A673 (cell line): Measurements from ENCODE around the gene TFIP11. TPM values are rescaled to one million over a fixed set of nuclear protein-coding genes. Genes with fewer than 3 reads are reported as not detected.
A peak's percentile ranks its signal among the peaks of the same experiment; 100 is the strongest.

Source experiments
- BruUV-seq: library from RNA; stranded (reverse); fragments of 400-500 nt; replicated peaks from 2 replicates; lab custom pipeline; 2021; lab: Mats Ljungman, UMichigan
- CTCF ChIA-PET: fragments of 300-600 bp; sonication (Branson Sonifier 250); formaldehyde crosslinking; loops from one replicate; lab custom pipeline; 2022; ENCODE audit warnings: antibody characterized with exemption; lab: Charles Lee
- POLR2A ChIA-PET: fragments of 300-600 bp; sonication (Branson Sonifier 250); formaldehyde crosslinking; loops from one replicate; lab custom pipeline; 2022; ENCODE audit warnings: antibody characterized with exemption; ENCODE audit not compliant: low non-redundant PET; lab: Charles Lee
- DNase-seq: peaks from one replicate; pipeline ENCODE4 v3.0.0-alpha.2; 2015; ENCODE audit warnings: low spot score
- H3K27ac ChIP-seq: fragments of 200-600 bp; sonication (generic); 2 replicates; pipeline ENCODE4 v1.5.1; 2016; ENCODE audit warnings: mixed run types, low read depth, mild to moderate bottlenecking, mixed read lengths, antibody characterized with exemption, low read length; ENCODE audit not compliant: poor library complexity, severe bottlenecking
- H3K27me3 ChIP-seq: fragments of 200-600 bp; sonication (generic); replicated peaks from 2 replicates; pipeline ENCODE4 v1.6.1; 2017; ENCODE audit warnings: mixed run types, low read depth, mild to moderate bottlenecking, mixed read lengths, antibody characterized with exemption, low read length; ENCODE audit not compliant: insufficient read depth, poor library complexity
- H3K36me3 ChIP-seq: fragments of 200-600 bp; sonication (generic); 2 replicates; pipeline ENCODE4 v1.6.1; 2016; ENCODE audit warnings: mixed run types, mild to moderate bottlenecking, mixed read lengths, antibody characterized with exemption, low read length; ENCODE audit not compliant: insufficient read depth, poor library complexity, severe bottlenecking
- H3K4me1 ChIP-seq: fragments of 200-600 bp; sonication (generic); 2 replicates; pipeline ENCODE4 v1.6.1; 2017; ENCODE audit warnings: mixed run types, mild to moderate bottlenecking, mixed read lengths, antibody characterized with exemption, low read length; ENCODE audit not compliant: insufficient read depth, poor library complexity, severe bottlenecking
- H3K4me3 ChIP-seq: fragments of 200-600 bp; sonication (generic); 2 replicates; pipeline ENCODE4 v1.5.1; 2016; ENCODE audit warnings: low read depth, mixed run types, mild to moderate bottlenecking, mixed read lengths, low read length; ENCODE audit not compliant: poor library complexity, severe bottlenecking
- H3K9me3 ChIP-seq: fragments of 200-600 bp; sonication (generic); 2 replicates; pipeline ENCODE4 v1.6.1; 2016; ENCODE audit warnings: mixed run types, low read depth, mild to moderate bottlenecking, mixed read lengths, antibody characterized with exemption, low read length; ENCODE audit not compliant: poor library complexity, severe bottlenecking
- EZH2 ChIP-seq: fragments of 200-600 bp; sonication (generic); IDR thresholded peaks from 2 replicates; pipeline ENCODE4 v1.6.1; 2017; ENCODE audit warnings: borderline replicate concordance, low read depth, mild to moderate bottlenecking, mixed read lengths, antibody characterized with exemption, low read length; ENCODE audit not compliant: poor library complexity, severe bottlenecking
- intact Hi-C: fragments of 100-400 bp; cut with micrococcal nuclease; formaldehyde crosslinking; loops from one replicate; pipeline ENCODE4 v1.10.0; 2022; ENCODE audit not compliant: unreplicated experiment
- total RNA-seq: library from RNA; stranded (reverse); gene quantifications from 2 replicates; pipeline ENCODE4 v1.2.3, GENCODE V29; 2021
- TF ChIP-seq, protein P1 (sequence below): fragments of 300-800, 200-600 bp; sonication (generic); conservative IDR thresholded peaks from 2 replicates; pipeline ENCODE4 v1.5.1; 2017; ENCODE audit warnings: low read depth, mild to moderate bottlenecking, antibody characterized with exemption, low read length, moderate library complexity, mixed read lengths

The TFIP11 gene
- total RNA-seq, 1 experiment from 2014 or later: 46.4 TPM

DNA sequence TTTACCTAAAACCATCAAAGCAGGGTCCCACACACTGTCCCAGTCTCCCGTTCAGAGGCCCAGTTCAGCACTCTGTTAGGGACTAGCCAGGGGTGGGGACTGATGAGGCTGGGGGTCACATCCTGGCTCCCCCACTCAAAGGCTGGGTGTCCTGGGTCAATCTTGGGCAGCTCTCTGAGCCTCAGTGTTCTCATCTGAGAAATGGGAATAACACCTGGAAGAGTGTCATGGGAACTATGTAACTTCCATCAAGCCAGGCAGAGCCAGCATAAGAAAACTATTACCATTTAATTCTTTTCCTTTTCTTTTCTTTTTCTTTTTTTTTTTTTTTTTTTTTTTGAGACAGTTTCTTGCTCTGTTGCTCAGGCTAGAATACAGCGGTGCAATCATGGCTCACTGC lies 39.3 kb upstream of the TFIP11 start:
- TF ChIP-seq, protein P1, sequence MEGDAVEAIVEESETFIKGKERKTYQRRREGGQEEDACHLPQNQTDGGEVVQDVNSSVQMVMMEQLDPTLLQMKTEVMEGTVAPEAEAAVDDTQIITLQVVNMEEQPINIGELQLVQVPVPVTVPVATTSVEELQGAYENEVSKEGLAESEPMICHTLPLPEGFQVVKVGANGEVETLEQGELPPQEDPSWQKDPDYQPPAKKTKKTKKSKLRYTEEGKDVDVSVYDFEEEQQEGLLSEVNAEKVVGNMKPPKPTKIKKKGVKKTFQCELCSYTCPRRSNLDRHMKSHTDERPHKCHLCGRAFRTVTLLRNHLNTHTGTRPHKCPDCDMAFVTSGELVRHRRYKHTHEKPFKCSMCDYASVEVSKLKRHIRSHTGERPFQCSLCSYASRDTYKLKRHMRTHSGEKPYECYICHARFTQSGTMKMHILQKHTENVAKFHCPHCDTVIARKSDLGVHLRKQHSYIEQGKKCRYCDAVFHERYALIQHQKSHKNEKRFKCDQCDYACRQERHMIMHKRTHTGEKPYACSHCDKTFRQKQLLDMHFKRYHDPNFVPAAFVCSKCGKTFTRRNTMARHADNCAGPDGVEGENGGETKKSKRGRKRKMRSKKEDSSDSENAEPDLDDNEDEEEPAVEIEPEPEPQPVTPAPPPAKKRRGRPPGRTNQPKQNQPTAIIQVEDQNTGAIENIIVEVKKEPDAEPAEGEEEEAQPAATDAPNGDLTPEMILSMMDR: no peak
- no peak for TF ChIP-seq EZH2
- Histone ChIP-seq H3K4me1 (peaks cover 3% of the 10 kb centered on the region), H3K4me3 (no peak overlapping the region), H3K27ac (no peak overlapping the region), H3K27me3 (no peaks in the 10 kb centered on the region), H3K9me3 (no peaks in the 10 kb centered on the region), H3K36me3 (no peaks in the 10 kb centered on the region)
- BruUV-seq: no TSS peak
- ChIA-PET CTCF (interaction anchor here (0.6 to 0.7 kb wide), 2 partner anchors 29 to 90 kb away, joined by 4 to 12 read pairs; no protein-coding TSS in a partner anchor), POLR2A (no interaction called here)
- no peak for DNase-seq
- intact Hi-C loops: no loop called here

DNA sequence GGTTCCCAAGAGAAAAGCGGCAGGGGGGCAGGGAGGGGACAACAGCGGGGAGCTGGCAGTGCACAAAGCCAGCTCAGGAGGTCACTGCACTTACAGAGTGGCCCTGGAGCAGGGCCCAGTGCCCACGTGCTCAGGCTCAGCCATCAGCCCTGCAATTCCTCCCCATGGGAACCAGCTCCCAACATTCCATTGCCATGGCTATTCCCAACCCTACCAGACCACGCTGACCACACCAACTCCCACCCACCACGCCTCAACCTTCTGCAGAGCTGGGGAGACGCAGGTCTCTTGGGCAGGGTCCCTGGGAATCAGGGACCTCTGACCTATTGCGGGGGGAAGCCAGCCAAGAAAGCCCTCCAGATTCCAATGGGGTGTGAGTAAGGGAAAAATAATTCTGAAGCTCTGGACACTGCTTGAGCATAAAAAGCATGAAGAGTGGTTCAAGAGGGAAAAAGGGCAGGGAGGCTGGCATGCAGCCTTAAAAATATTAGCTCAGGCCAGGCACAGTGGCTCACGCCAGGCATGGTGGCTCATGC lies 38.3 kb upstream of the TFIP11 start:
- no peaks in the 10 kb centered on the region for H3K27me3 ChIP-seq
- no peaks in the 10 kb centered on the region for H3K36me3 ChIP-seq
- DNase-seq: no peak
- no TSS peak for BruUV-seq
- H3K27ac ChIP-seq: no peak overlapping the region
- TF ChIP-seq EZH2: no peak
- TF ChIP-seq, protein P1: no peak
- H3K4me1 ChIP-seq: peaks cover 3% of the 10 kb centered on the region
- CTCF ChIA-PET: no interaction called here
- H3K9me3 ChIP-seq: no peaks in the 10 kb centered on the region
- POLR2A ChIA-PET: no interaction called here
- intact Hi-C loops: no loop called here
- no peak overlapping the region for H3K4me3 ChIP-seq

DNA sequence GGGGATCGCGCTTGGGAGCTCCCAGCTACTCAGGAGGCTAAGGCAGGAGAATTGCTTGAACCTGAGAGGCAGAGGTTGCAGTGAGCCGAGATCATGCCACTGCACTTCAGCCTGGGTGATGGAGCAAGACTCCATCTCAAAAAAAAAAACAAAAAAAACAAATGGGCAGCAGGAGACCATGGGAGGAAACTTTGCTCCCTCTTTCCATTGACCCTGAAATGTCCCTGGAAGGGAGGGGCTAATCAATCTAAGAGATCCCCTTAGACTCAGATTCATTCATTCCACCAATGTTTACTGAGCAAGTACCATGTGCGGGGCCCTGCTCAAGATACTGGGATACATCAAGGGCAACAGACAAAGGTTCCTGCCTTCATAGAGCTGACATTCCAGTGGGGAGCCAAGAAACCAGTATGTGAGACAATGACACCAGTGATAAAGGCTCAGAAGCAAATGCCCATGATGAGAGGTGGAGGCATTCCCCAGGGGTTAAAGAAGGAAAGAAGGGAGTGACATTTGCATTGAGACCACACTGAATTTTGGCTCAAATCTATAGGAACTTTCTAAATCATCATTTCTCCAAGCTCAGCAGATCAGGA lies 37.7 kb upstream of the TFIP11 start:
- intact Hi-C loops: no loop called here
- Histone ChIP-seq H3K4me3 (no peak overlapping the region), H3K27ac (no peak overlapping the region), H3K36me3 (no peaks in the 10 kb centered on the region), H3K9me3 (no peaks in the 10 kb centered on the region), H3K4me1 (peaks cover 3% of the 10 kb centered on the region), H3K27me3 (no peaks in the 10 kb centered on the region)
- DNase-seq: peak; percentile 6
- BruUV-seq: no TSS peak
- CTCF ChIA-PET: no interaction called here
- POLR2A ChIA-PET: no interaction called here
- no peak for TF ChIP-seq EZH2
- TF ChIP-seq, protein P1: no peak
